ENCODE data around the gene GIT2.
"Not testable (repeated sequence)": the region's sequence is repeated elsewhere in the genome, so short reads cannot be mapped to it uniquely, and the experiment has no call there.

The GIT2 gene

DNA sequence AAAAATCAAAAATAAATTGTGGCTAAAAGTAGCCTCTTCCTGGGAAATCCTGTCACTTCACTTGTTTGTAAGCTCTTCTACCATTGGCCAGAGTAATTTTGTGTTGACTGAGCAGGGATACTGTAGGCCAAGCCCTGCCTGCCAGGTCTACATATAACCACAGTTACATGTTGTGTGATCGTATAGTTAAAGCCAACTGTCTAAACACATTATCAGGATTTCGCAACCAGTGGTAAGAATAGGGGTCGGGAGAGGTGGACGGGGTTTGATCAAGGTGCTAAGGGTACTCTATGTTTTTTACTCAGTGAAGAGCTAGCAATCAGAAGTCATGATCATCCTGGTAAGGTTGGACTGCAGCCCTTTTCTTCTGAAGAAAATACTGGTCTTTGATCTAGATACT is 16.5 kb upstream of the GIT2 start:
- no peak overlapping the region for H3K4me3 ChIP-seq (ENCODE audit: low read length)
- DNase-seq (ENCODE audit: low read depth), result no peak
- TF ChIP-seq, protein P1, sequence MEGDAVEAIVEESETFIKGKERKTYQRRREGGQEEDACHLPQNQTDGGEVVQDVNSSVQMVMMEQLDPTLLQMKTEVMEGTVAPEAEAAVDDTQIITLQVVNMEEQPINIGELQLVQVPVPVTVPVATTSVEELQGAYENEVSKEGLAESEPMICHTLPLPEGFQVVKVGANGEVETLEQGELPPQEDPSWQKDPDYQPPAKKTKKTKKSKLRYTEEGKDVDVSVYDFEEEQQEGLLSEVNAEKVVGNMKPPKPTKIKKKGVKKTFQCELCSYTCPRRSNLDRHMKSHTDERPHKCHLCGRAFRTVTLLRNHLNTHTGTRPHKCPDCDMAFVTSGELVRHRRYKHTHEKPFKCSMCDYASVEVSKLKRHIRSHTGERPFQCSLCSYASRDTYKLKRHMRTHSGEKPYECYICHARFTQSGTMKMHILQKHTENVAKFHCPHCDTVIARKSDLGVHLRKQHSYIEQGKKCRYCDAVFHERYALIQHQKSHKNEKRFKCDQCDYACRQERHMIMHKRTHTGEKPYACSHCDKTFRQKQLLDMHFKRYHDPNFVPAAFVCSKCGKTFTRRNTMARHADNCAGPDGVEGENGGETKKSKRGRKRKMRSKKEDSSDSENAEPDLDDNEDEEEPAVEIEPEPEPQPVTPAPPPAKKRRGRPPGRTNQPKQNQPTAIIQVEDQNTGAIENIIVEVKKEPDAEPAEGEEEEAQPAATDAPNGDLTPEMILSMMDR (conservative IDR thresholded peaks at IDR 0.05; ENCODE audit: low read depth, low read length), result no peak

DNA sequence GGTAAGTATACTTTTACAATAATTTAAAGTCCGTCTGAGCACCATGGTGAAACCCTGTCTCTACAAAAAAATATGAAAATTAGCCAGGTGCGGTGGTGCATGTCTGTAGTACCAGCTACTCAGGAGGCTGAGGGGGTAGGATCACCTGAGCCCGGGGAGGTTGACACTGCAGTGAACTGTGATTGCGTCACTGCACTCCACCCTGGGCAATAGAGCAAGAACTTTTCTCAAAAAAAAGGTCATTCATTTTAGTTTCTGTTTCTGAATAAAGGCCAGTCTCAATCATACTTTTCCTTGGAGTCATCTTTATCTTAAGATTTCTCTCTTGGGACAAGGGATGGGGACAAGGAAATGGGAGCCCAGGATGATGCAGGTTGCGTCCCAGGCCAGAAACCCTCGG is 16.0 kb upstream of the GIT2 start:
- DNase-seq (ENCODE audit: low read depth), result no peak
- TF ChIP-seq, protein P1 (conservative IDR thresholded peaks at IDR 0.05; ENCODE audit: low read depth, low read length), result no peak
- H3K4me3 ChIP-seq (ENCODE audit: low read length), result no peak overlapping the region

DNA sequence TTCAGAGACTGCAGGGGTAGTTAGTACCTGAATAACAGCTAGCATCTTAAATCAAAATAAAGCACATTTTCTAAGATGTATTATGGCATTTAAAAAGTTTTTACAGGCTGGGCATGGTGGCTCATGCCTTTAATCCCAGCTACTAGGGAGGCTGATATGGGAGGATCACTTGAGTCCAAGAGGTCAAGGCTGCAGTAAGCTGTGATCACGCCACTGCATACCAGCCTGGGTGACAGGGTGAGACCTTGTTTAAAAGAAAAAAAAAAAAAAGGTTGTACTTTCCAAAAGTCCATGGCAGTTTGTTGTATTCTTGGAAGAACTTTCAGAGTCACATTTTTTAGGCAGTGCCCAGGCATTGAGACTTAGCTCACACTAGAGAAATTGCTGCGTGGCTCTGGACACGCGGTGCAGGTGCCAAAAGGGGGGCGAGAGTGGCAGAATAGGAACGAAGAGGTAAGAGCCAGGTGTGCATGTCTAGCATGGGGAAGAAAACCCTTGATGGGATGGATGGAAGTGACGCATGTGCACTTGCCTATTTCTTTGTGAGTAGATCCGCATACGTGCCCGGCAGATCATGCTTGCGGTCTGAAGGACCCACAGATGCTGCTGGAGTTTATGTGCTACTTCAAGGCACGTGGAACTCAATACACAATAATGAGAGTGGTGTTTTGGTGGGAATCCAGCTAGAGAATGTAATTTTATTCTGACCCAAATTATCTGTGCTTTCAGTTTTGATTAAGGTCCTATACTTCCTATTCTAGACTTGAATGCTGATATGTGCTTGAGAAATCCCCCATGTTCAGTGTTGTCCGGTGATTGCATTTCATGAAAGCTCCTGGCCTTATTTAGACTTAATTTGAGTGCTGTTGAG is 14.9 kb upstream of the GIT2 start:
- H3K4me3 ChIP-seq (ENCODE audit: low read length), result no peak overlapping the region
- TF ChIP-seq, protein P1 (conservative IDR thresholded peaks at IDR 0.05; ENCODE audit: low read depth, low read length), result no peak
- no peak for DNase-seq (ENCODE audit: low read depth)

DNA sequence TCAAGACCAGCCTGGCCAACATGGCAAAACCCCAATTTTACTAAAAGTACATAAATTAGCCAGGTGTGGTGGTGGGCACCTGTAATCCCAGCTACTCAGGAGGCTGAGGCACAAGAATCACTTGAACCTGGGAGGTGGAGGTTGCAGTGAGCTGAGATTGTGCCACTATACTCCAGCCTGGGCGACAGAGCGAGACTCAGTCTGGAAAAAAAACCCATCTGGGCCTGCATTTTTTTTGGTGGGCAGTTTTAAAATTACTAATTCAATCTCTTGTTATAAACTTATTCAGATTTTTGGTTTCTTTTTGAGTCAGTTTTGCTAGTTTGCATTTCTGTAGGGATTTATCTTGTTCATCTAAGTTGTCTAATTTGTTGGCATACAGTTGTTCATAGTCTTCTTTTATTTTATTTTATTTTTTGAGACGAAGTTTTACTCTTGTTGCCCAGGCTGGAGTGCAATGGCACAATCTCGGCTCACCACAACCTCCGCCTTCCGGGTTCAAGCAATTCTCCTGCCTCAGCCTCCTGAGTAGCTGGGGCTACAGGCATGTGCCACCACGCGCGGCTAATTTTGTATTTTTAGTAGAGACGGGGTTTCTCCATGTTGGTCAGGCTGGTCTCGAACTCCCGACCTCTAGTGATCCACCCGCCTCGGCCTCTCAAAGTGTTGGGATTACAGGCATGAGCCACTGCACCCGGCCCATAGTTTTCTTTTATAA is 12.7 kb upstream of the GIT2 start:
- not testable (repeated sequence) for DNase-seq (ENCODE audit: low read depth); H3K4me3 ChIP-seq (ENCODE audit: low read length)

DNA sequence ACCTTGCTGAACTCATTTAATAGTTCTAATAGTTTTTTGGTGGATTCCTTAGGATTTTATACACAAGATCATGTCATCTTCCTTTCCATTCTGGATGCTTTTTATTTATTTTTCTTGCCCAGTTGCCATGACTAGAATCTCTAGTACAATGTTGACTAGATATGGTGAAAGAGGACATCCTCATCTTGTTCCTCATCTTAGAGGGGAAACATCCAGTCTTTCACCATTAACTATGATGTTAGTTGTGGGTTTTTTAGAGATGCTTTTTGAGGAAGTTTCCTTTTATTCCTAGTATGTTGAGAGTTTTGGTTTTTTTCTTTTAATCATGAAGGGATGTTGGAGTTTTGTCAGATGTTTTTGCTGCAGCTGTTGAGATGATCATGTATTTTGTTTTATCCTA is 11.7 kb upstream of the GIT2 start:
- TF ChIP-seq, protein P1 (conservative IDR thresholded peaks at IDR 0.05; ENCODE audit: low read depth, low read length), result no peak
- no peak for DNase-seq (ENCODE audit: low read depth)
- no peak overlapping the region for H3K4me3 ChIP-seq (ENCODE audit: low read length)

DNA sequence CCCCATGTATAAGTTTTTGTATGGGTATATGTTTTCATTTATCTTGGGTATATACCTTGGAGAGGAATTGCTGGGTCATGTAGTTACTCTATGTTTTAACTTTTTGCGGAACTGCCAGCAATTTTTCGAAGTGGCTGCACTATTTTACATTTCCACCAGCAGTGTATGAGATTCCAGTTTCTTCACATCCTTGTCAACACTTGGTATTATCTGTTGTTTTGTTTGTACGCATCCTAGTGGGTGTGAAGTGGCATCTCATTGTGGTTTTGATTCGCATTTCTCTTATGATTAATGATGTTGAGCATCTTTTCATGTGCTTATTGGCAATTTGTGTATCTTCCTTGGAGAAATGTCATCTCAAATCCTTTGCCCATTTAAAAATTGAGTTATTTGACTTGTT is 9.9 kb upstream of the GIT2 start:
- no peak for DNase-seq (ENCODE audit: low read depth)
- H3K4me3 ChIP-seq (ENCODE audit: low read length), result no peak overlapping the region
- TF ChIP-seq, protein P1 (conservative IDR thresholded peaks at IDR 0.05; ENCODE audit: low read depth, low read length), result no peak

DNA sequence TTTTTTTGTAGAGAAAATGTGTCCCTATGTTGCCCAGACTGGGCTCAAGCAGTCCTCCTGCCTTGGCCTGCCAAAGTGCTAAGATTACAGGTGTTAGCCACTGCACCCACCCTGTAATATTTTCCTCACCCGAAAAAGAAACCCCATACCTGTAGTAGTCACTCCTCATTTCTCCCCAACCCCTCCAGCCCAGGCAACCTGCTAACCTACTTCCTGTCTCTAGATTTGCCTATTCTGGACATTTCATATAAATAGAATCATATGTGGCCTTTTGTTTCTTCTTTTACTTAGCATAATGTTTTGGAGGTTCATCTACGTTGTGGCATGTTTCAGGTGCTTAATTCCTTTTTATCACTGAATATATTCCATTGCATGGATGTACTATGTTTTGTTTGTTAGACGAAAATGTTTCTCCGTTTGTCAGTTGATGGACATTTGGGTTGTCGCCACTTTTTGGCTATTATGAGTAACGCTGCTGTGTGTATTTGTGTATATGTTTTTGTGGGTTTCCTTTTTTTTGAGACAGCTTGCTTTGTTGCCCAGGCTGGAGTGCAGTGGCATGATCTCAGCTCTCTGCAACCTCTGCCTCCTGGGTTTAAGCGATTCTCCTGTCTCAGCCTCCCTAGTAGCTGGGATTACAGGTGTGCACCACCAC is 9.3 kb upstream of the GIT2 start:
- TF ChIP-seq, protein P1 (conservative IDR thresholded peaks at IDR 0.05; ENCODE audit: low read depth, low read length), result no peak
- H3K4me3 ChIP-seq (ENCODE audit: low read length), result no peak overlapping the region
- DNase-seq (ENCODE audit: low read depth), result no peak
